K562 (cell line): ENCODE data around the gene SMARCB1. TPM values are rescaled to one million over a fixed set of nuclear protein-coding genes. Genes with fewer than 3 reads are reported as not detected.

ENCODE experiments used
- BRF1 ChIP-seq: IDR thresholded peaks from 3 replicates; pipeline ENCODE4 v1.6.1; 2011; ENCODE audit warnings: borderline replicate concordance, mild to moderate bottlenecking; ENCODE audit not compliant: insufficient read length; ENCODE audit errors: extremely low read depth
- C11orf30 ChIP-seq: fragments of 450-650 bp; IDR thresholded peaks from 2 replicates; pipeline ENCODE4 v1.6.1; 2016; ENCODE audit warnings: low read depth, mild to moderate bottlenecking
- FUS ChIP-seq: fragments of 200-400 bp; formaldehyde crosslinking; optimal IDR thresholded peaks from 2 replicates; pipeline ENCODE3; 2017; ENCODE audit warnings: low read depth, low read length
- MEIS2 ChIP-seq: fragments of 450-650 bp; IDR thresholded peaks from 2 replicates; pipeline ENCODE4 v1.6.1; 2014; ENCODE audit warnings: mild to moderate bottlenecking; ENCODE audit not compliant: partially characterized antibody
- MTA2 ChIP-seq: fragments of 450-650 bp; IDR thresholded peaks from 2 replicates; pipeline ENCODE4 v1.6.1; 2016; ENCODE audit warnings: low read depth
- RFX7 ChIP-seq: fragments of 250-450 bp; sonication (Bioruptor Pico); IDR thresholded peaks from 2 replicates; pipeline ENCODE4 v1.5.1; 2021; ENCODE audit warnings: mild to moderate bottlenecking
- SMAD2 ChIP-seq: fragments of 150-350 bp; IDR thresholded peaks from 2 replicates; pipeline ENCODE4 v1.6.1; 2014; ENCODE audit warnings: low read depth, mild to moderate bottlenecking, low read length
- SMARCE1 ChIP-seq: fragments of 450-650 bp; IDR thresholded peaks from 2 replicates; pipeline ENCODE4 v1.7.1; 2016; ENCODE audit warnings: mild to moderate bottlenecking
- ZNF124 ChIP-seq: sonication (generic); formaldehyde crosslinking; IDR thresholded peaks from 2 replicates; pipeline ENCODE4 v1.8.1; 2022; ENCODE audit warnings: missing genetic modification reagents
- polyA plus RNA-seq, 8 experiments: library from polyadenylated mRNA; depleted of rRNA in 4 of 8; stranded (reverse) in 5 of 8; unstranded in 3 of 8; fragments of >200 nt; fragmentation: Nextera tagmentation in 2 of 8; fragmentation: Illumina TruSeq in 1 of 8; extraction: Ambion mirVana in 2 of 8; extraction: Trizol in 1 of 8; gene quantifications; 2 replicates each; pipeline versions ENCODE4 v1.2.1 to v1.2.3, GENCODE V29; 2011 to 2014; ENCODE audit warnings: inconsistent platforms in 1 of 8, missing spikeins in 1 of 8
- total RNA-seq, 7 experiments: library from RNA; depleted of rRNA in 6 of 7; stranded (reverse); fragments of >200 nt in 6 of 7; fragmentation: Illumina TruSeq in 2 of 7; extraction: Trizol in 2 of 7; gene quantifications; 2 replicates each; pipeline versions ENCODE4 v1.2.1 to v1.2.3, GENCODE V29; 2011 to 2021; ENCODE audit warnings: low replicate concordance in 1 of 7
- TF ChIP-seq, protein P1 (sequence below): fragments of 200-600 bp; sonication (generic); IDR thresholded peaks from one replicate; pipeline ENCODE4 v1.6.1; 2012; ENCODE audit warnings: mild to moderate bottlenecking, low read depth, low read length, inconsistent platforms
- TF ChIP-seq, protein P2 (sequence below), 3 experiments: fragments of 200-800 bp in 1 of 3; fragments of 250-450 bp in 1 of 3; fragments of 450-650 bp in 1 of 3; sonication (Bioruptor Pico) in 1 of 3; sonication (Bioruptor generic) in 1 of 3; formaldehyde crosslinking in 1 of 3; IDR thresholded peaks; 2 replicates each; pipeline versions ENCODE4 v1.6.1 to v1.8.0; 2016 to 2022; ENCODE audit warnings: mild to moderate bottlenecking in 2 of 3, missing genetic modification characterization in 2 of 3, missing compliant biosample characterization in 1 of 3, moderate library complexity in 1 of 3

SMARCB1 gene
- total and polyA plus RNA-seq, 9 of the 15 experiments (the other 6 are each of a cell fraction or from before 2014, with no cell fraction given): 1.2 to 113 (median 65.4) TPM

DNA sequence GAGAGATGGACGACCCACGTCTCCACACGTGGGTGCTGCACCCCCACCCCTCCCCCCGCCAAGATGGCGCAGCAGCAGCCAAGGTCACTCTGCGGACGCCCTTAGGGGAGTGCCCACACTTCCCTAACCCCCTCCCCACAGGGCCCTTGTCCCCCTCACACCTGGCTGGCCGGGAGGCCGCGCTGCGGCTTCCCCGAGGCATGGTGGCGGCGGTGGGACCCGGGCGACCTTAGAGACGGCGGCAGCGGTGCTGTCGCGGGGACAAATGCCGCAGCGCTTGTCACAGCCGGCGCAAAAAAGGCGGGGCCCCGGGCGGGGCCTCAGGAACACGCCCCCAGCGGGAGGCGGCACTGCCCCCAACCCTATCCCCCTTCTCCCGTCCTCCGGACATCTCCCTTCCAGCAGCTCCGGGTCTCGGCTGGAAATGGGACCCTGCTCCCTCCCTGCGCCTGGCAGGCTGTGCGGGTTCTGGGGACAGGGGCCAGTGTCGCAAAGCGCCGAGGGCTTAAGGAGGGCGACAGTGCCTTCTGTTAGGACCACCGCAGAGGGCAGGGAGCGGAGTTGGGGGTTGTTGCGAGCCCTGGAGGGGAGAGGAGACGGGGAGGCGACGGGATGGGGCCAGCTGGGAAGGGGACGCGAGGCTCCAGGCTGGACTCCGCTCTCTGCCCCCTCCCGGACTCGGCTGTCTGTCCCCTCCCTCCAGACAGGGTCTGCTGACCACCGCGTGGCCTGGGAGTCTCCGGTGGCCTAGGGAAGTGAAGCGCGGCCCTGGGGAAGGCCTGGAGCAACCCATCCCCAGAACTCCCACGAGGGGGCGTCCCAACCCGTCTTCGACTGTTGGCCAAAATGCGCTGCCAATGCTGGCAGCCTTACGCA lies 18.9 kb upstream of the SMARCB1 start, which contains the start of gene CHCHD10 (continued):
- TF ChIP-seq, protein P1, sequence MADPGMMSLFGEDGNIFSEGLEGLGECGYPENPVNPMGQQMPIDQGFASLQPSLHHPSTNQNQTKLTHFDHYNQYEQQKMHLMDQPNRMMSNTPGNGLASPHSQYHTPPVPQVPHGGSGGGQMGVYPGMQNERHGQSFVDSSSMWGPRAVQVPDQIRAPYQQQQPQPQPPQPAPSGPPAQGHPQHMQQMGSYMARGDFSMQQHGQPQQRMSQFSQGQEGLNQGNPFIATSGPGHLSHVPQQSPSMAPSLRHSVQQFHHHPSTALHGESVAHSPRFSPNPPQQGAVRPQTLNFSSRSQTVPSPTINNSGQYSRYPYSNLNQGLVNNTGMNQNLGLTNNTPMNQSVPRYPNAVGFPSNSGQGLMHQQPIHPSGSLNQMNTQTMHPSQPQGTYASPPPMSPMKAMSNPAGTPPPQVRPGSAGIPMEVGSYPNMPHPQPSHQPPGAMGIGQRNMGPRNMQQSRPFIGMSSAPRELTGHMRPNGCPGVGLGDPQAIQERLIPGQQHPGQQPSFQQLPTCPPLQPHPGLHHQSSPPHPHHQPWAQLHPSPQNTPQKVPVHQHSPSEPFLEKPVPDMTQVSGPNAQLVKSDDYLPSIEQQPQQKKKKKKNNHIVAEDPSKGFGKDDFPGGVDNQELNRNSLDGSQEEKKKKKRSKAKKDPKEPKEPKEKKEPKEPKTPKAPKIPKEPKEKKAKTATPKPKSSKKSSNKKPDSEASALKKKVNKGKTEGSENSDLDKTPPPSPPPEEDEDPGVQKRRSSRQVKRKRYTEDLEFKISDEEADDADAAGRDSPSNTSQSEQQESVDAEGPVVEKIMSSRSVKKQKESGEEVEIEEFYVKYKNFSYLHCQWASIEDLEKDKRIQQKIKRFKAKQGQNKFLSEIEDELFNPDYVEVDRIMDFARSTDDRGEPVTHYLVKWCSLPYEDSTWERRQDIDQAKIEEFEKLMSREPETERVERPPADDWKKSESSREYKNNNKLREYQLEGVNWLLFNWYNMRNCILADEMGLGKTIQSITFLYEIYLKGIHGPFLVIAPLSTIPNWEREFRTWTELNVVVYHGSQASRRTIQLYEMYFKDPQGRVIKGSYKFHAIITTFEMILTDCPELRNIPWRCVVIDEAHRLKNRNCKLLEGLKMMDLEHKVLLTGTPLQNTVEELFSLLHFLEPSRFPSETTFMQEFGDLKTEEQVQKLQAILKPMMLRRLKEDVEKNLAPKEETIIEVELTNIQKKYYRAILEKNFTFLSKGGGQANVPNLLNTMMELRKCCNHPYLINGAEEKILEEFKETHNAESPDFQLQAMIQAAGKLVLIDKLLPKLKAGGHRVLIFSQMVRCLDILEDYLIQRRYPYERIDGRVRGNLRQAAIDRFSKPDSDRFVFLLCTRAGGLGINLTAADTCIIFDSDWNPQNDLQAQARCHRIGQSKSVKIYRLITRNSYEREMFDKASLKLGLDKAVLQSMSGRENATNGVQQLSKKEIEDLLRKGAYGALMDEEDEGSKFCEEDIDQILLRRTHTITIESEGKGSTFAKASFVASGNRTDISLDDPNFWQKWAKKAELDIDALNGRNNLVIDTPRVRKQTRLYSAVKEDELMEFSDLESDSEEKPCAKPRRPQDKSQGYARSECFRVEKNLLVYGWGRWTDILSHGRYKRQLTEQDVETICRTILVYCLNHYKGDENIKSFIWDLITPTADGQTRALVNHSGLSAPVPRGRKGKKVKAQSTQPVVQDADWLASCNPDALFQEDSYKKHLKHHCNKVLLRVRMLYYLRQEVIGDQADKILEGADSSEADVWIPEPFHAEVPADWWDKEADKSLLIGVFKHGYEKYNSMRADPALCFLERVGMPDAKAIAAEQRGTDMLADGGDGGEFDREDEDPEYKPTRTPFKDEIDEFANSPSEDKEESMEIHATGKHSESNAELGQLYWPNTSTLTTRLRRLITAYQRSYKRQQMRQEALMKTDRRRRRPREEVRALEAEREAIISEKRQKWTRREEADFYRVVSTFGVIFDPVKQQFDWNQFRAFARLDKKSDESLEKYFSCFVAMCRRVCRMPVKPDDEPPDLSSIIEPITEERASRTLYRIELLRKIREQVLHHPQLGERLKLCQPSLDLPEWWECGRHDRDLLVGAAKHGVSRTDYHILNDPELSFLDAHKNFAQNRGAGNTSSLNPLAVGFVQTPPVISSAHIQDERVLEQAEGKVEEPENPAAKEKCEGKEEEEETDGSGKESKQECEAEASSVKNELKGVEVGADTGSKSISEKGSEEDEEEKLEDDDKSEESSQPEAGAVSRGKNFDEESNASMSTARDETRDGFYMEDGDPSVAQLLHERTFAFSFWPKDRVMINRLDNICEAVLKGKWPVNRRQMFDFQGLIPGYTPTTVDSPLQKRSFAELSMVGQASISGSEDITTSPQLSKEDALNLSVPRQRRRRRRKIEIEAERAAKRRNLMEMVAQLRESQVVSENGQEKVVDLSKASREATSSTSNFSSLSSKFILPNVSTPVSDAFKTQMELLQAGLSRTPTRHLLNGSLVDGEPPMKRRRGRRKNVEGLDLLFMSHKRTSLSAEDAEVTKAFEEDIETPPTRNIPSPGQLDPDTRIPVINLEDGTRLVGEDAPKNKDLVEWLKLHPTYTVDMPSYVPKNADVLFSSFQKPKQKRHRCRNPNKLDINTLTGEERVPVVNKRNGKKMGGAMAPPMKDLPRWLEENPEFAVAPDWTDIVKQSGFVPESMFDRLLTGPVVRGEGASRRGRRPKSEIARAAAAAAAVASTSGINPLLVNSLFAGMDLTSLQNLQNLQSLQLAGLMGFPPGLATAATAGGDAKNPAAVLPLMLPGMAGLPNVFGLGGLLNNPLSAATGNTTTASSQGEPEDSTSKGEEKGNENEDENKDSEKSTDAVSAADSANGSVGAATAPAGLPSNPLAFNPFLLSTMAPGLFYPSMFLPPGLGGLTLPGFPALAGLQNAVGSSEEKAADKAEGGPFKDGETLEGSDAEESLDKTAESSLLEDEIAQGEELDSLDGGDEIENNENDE: no peak
- TF ChIP-seq MEIS2: peak; percentile 4
- TF ChIP-seq ZNF124 (CRISPR knock-in tag): no peak
- TF ChIP-seq RFX7 (CRISPR knock-in tag): no peak
- no peak for TF ChIP-seq MTA2
- TF ChIP-seq C11orf30: 0 out of 2 replicates have a peak, but pooled peaks have one; percentile 17
- TF ChIP-seq SMAD2: no peak
- no peak for TF ChIP-seq BRF1
- TF ChIP-seq FUS: no peak
- 0 out of 2 replicates have a peak, but pooled peaks have one; percentile 27 for TF ChIP-seq SMARCE1
- TF ChIP-seq, protein P2, sequence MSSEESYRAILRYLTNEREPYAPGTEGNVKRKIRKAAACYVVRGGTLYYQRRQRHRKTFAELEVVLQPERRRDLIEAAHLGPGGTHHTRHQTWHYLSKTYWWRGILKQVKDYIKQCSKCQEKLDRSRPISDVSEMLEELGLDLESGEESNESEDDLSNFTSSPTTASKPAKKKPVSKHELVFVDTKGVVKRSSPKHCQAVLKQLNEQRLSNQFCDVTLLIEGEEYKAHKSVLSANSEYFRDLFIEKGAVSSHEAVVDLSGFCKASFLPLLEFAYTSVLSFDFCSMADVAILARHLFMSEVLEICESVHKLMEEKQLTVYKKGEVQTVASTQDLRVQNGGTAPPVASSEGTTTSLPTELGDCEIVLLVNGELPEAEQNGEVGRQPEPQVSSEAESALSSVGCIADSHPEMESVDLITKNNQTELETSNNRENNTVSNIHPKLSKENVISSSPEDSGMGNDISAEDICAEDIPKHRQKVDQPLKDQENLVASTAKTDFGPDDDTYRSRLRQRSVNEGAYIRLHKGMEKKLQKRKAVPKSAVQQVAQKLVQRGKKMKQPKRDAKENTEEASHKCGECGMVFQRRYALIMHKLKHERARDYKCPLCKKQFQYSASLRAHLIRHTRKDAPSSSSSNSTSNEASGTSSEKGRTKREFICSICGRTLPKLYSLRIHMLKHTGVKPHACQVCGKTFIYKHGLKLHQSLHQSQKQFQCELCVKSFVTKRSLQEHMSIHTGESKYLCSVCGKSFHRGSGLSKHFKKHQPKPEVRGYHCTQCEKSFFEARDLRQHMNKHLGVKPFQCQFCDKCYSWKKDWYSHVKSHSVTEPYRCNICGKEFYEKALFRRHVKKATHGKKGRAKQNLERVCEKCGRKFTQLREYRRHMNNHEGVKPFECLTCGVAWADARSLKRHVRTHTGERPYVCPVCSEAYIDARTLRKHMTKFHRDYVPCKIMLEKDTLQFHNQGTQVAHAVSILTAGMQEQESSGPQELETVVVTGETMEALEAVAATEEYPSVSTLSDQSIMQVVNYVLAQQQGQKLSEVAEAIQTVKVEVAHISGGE (CRISPR knock-in tag; IDR thresholded peaks at IDR 0.05): peak in 1 of 3 experiments; percentile 61; a peak in 1 of 6 replicates
